Caco-2 (cell line): Measurements from ENCODE around the gene TTPAL. TPM values are rescaled to one million over a fixed set of nuclear protein-coding genes. Genes with fewer than 3 reads are reported as not detected.
A peak's percentile ranks its signal among the peaks of the same experiment; 100 is the strongest.

Source experiments
- BruUV-seq: library from RNA; stranded (reverse); fragments of 400-500 nt; replicated peaks from 2 replicates; lab custom pipeline; 2021; lab: Mats Ljungman, UMichigan
- CTCF ChIA-PET: fragments of 300-600 bp; sonication (Branson Sonifier 250); formaldehyde crosslinking; loops from one replicate; lab custom pipeline; 2022; ENCODE audit warnings: antibody characterized with exemption; lab: Charles Lee
- POLR2A ChIA-PET: fragments of 300-600 bp; sonication (Branson Sonifier 250); formaldehyde crosslinking; loops from one replicate; lab custom pipeline; 2022; ENCODE audit warnings: antibody characterized with exemption; lab: Charles Lee
- DNase-seq, 2 experiments: peaks; one replicate each; pipeline versions ENCODE4 v3.0.0 to v3.0.0-alpha.2; 2020 to 2022
- H3K27me3 ChIP-seq: replicated peaks from 2 replicates; pipeline ENCODE4 v1.6.0; 2011; ENCODE audit warnings: low read length; ENCODE audit not compliant: control insufficient read depth, insufficient read depth
- H3K36me3 ChIP-seq: 2 replicates; pipeline ENCODE4 v1.5.1; 2011; ENCODE audit warnings: low read length; ENCODE audit not compliant: control insufficient read depth, insufficient read depth
- H3K4me1 ChIP-seq: fragments of 250-450 bp; sonication (Bioruptor Pico); 2 replicates; pipeline ENCODE4 v1.5.1; 2020; ENCODE audit warnings: mild to moderate bottlenecking
- H3K4me3 ChIP-seq: 2 replicates; pipeline ENCODE4 v1.5.1; 2011; ENCODE audit warnings: low read depth, mild to moderate bottlenecking, control low read depth, low read length
- H3K9me3 ChIP-seq: fragments of 250-450 bp; sonication (Bioruptor Pico); 2 replicates; pipeline ENCODE4 v1.5.1; 2020; ENCODE audit warnings: mild to moderate bottlenecking, moderate library complexity
- H3K27ac Mint-ChIP-seq: one replicate; pipeline ENCODE4 v1.8.0; 2022; ENCODE audit warnings: mixed read lengths; ENCODE audit not compliant: unreplicated experiment
- H3K27me3 Mint-ChIP-seq: one replicate; pipeline ENCODE4 v1.8.0; 2022; ENCODE audit warnings: mixed read lengths; ENCODE audit not compliant: insufficient read depth, unreplicated experiment
- H3K36me3 Mint-ChIP-seq: one replicate; pipeline ENCODE4 v1.8.0; 2022; ENCODE audit warnings: mild to moderate bottlenecking, mixed read lengths; ENCODE audit not compliant: insufficient read depth, unreplicated experiment
- H3K4me1 Mint-ChIP-seq: one replicate; pipeline ENCODE4 v1.8.0; 2022; ENCODE audit warnings: low read depth, mixed read lengths; ENCODE audit not compliant: unreplicated experiment
- H3K4me3 Mint-ChIP-seq: one replicate; pipeline ENCODE4 v1.8.0; 2022; ENCODE audit warnings: mild to moderate bottlenecking, moderate library complexity, mixed read lengths; ENCODE audit not compliant: unreplicated experiment
- H3K9me3 Mint-ChIP-seq: one replicate; pipeline ENCODE4 v1.8.0; 2022; ENCODE audit warnings: mixed read lengths; ENCODE audit not compliant: unreplicated experiment
- CTCF ChIP-seq, 2 experiments: fragments of 200-600 bp in 1 of 2; IDR thresholded peaks; 1 replicate in 1 of 2; 2 replicates in 1 of 2; pipeline versions ENCODE4 v1.5.1 to v1.8.0; 2011 to 2022; ENCODE audit warnings: antibody characterized with exemption in 1 of 2, control low read depth in 1 of 2, inconsistent platforms in 1 of 2, low read depth in 1 of 2, low read length in 1 of 2, mild to moderate bottlenecking in 1 of 2, moderate library complexity in 1 of 2; ENCODE audit not compliant: insufficient read depth in 1 of 2, severe bottlenecking in 1 of 2, unreplicated experiment in 1 of 2
- intact Hi-C: fragments of 100-400 bp; cut with micrococcal nuclease; formaldehyde crosslinking; loops from one replicate; pipeline ENCODE4 v1.10.0; 2022; ENCODE audit not compliant: unreplicated experiment
- total RNA-seq: library from RNA; stranded (reverse); gene quantifications from 2 replicates; pipeline ENCODE4 v1.2.3, GENCODE V29; 2022

The TTPAL gene
- total RNA-seq, 1 experiment from 2014 or later: 54.6 TPM

DNA sequence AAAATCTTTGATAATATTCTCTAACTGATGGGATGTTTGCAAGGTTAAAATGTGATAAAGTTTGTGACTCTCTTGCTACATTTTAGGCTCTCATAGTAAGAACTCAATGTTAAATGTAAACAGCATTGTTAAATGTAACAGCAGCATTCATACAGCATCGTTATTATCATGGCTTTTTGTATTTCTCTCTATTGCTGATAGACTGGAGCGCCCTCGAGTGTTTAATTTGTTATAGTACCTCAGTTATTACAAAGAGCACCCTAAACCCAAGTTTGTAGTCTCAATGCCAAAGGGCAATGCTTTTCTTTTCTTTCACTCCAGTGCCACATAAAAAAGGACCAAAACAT, 14.9 kb upstream of the TTPAL start:
- Histone ChIP-seq H3K9me3 (no peaks in the 10 kb centered on the region), H3K27me3 (no peaks in the 10 kb centered on the region), H3K4me1 (peaks cover 9% of the 10 kb centered on the region), H3K4me3 (no peak overlapping the region), H3K36me3 (no peaks in the 10 kb centered on the region)
- CTCF ChIA-PET: interaction anchor here (1.0 to 3.3 kb wide), 6 partner anchors 11 to 344 kb away, joined by 3 to 38 read pairs (median 4); no protein-coding TSS in a partner anchor
- Mint-ChIP-seq H3K27ac (no peak overlapping the region), H3K9me3 (no peaks in the 10 kb centered on the region), H3K36me3 (no peaks in the 10 kb centered on the region), H3K4me1 (no peaks in the 10 kb centered on the region), H3K27me3 (no peaks in the 10 kb centered on the region), H3K4me3 (no peak overlapping the region)
- DNase-seq: peak in 1 of 2 experiments; percentile 69
- POLR2A ChIA-PET: no interaction called here
- no TSS peak for BruUV-seq
- peak; percentile 73 to 82 for TF ChIP-seq CTCF (IDR thresholded peaks at IDR 0.05; ENCODE audit: insufficient read depth in 1 of 2, low read depth in 1 of 2, low read length in 1 of 2, severe bottlenecking in 1 of 2, unreplicated experiment in 1 of 2)
- intact Hi-C loops: loop anchor here (1.0 to 2.0 kb wide), 3 partner anchors 66 to 245 kb away; no protein-coding TSS in a partner anchor

DNA sequence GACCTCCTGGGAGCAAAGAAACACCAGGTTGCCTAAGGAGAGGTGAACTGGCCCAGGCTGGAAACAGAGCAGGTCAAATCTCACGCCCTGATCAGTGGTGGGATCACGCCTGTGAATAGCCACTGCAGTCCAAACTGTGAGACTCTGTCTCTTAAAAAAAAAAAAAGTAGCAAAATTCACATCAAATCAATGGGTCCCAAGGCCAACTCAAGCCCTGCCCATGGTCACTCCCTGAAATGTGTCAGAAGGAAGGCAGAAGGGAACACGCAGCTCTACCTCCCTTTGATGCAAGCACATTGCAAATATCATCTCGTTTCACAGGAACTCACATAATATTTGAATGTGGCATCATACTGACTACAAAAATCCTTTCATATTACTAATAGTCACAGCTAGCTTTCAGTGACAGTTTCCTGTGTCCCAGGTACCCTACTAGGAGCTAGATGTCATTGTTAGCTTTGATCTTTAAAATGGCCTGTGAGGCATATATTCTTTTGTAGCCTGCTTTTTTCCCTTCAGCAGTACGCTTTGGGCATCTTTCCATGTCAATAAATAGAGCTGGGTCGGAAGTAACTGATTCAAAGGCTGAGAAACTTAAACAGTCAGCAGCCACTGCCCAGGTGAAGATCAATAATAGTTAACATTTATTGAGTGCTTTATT, 14.4 kb upstream of the TTPAL start:
- CTCF ChIA-PET: interaction anchor here (0.6 to 3.3 kb wide), 9 partner anchors 10 to 345 kb away, joined by 3 to 38 read pairs (median 5); no protein-coding TSS in a partner anchor
- TF ChIP-seq CTCF (IDR thresholded peaks at IDR 0.05; ENCODE audit: insufficient read depth in 1 of 2, low read depth in 1 of 2, low read length in 1 of 2, severe bottlenecking in 1 of 2, unreplicated experiment in 1 of 2): no peak
- intact Hi-C loops: loop anchor here (1.0 to 2.0 kb wide), 3 partner anchors 66 to 246 kb away; no protein-coding TSS in a partner anchor

DNA sequence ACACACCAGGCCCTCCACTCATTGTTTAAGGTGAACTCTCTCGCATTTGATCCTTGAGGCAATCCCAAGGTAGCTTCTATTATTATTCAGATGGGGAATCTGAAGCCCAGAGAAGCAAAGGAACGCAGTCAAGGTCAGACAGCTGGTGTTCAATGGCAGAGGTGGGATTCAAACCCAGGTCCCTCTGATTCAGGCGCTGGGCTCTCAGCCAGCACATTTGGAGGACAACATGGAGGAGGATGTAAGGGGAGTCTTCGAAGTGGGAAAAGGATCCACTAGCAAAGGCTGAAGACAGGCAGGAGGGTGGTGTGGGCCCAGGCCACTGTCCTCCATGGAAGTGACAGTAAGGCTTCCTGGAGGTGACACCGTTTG, 13.9 kb upstream of the TTPAL start:
- no peaks in the 10 kb centered on the region for H3K9me3 ChIP-seq
- no peaks in the 10 kb centered on the region for H3K4me1 Mint-ChIP-seq
- DNase-seq: no peak
- no peak for TF ChIP-seq CTCF (IDR thresholded peaks at IDR 0.05; ENCODE audit: insufficient read depth in 1 of 2, low read depth in 1 of 2, low read length in 1 of 2, severe bottlenecking in 1 of 2, unreplicated experiment in 1 of 2)
- H3K4me3 Mint-ChIP-seq: no peak overlapping the region
- H3K27me3 ChIP-seq: no peaks in the 10 kb centered on the region
- no peaks in the 10 kb centered on the region for H3K36me3 ChIP-seq
- H3K9me3 Mint-ChIP-seq: no peaks in the 10 kb centered on the region
- H3K4me1 ChIP-seq: peaks cover 7% of the 10 kb centered on the region
- CTCF ChIA-PET: interaction anchor here (0.6 to 3.3 kb wide), 9 partner anchors 10 to 345 kb away, joined by 3 to 38 read pairs (median 5); no protein-coding TSS in a partner anchor
- no peaks in the 10 kb centered on the region for H3K27me3 Mint-ChIP-seq
- no TSS peak for BruUV-seq
- H3K4me3 ChIP-seq: no peak overlapping the region
- intact Hi-C loops: loop anchor here (1.0 to 2.0 kb wide), 3 partner anchors 67 to 246 kb away; no protein-coding TSS in a partner anchor
- H3K27ac Mint-ChIP-seq: no peak overlapping the region
- no peaks in the 10 kb centered on the region for H3K36me3 Mint-ChIP-seq
- POLR2A ChIA-PET: no interaction called here

More for the DNA sequence above, 14.4 kb upstream of the TTPAL start:
- H3K27ac Mint-ChIP-seq: no peak overlapping the region
- H3K4me1 Mint-ChIP-seq: no peaks in the 10 kb centered on the region
- peaks cover 9% of the 10 kb centered on the region for H3K4me1 ChIP-seq
- H3K36me3 ChIP-seq: no peaks in the 10 kb centered on the region
- H3K4me3 ChIP-seq: no peak overlapping the region
- DNase-seq: no peak
- POLR2A ChIA-PET: no interaction called here
- H3K36me3 Mint-ChIP-seq: no peaks in the 10 kb centered on the region
- H3K9me3 ChIP-seq: no peaks in the 10 kb centered on the region
- BruUV-seq: no TSS peak
- H3K4me3 Mint-ChIP-seq: no peak overlapping the region
- H3K9me3 Mint-ChIP-seq: no peaks in the 10 kb centered on the region
- no peaks in the 10 kb centered on the region for H3K27me3 ChIP-seq
- H3K27me3 Mint-ChIP-seq: no peaks in the 10 kb centered on the region
